ENCODE data around the gene PATJ.
"Not testable (repeated sequence)": the region's sequence is repeated elsewhere in the genome, so short reads cannot be mapped to it uniquely, and the experiment has no call there.

PATJ gene

DNA sequence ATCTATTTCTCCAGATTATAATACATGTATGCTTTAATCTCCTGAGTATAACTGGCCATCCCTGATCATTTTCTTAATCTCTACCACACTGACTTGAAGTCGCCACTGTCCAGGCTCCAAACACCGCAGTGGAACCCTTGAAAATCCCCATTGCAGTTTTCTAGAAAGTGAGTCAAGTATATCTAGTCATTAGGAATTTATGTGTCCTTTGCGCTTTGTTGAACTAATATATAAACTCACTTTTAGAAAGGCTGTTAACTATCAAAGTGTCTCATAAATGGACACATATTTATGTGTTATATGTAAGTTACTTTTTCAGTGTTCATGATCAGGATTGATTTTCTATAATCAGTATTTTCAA is 211.5 kb downstream of the PATJ start:
- no peak for DNase-seq

DNA sequence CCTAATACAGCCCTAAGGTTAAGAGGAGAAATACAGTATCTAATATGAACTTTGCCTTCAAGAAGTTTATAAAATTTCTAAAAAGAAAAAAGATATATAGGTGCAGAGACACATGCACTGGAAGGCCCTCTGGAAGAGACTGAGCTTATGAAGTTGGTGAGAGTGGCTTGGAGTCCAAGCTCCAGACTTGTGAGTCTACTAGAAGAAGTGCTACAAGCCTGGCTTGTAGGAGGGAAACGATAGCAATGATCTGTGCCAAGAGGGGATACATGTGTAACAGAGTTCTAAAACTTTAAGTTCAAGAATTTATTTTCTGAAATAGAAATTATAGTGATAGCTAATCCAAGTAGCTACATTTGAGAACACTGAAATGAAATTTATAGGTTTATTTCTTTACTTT is 213.0 kb downstream of the PATJ start:
- DNase-seq: no peak

DNA sequence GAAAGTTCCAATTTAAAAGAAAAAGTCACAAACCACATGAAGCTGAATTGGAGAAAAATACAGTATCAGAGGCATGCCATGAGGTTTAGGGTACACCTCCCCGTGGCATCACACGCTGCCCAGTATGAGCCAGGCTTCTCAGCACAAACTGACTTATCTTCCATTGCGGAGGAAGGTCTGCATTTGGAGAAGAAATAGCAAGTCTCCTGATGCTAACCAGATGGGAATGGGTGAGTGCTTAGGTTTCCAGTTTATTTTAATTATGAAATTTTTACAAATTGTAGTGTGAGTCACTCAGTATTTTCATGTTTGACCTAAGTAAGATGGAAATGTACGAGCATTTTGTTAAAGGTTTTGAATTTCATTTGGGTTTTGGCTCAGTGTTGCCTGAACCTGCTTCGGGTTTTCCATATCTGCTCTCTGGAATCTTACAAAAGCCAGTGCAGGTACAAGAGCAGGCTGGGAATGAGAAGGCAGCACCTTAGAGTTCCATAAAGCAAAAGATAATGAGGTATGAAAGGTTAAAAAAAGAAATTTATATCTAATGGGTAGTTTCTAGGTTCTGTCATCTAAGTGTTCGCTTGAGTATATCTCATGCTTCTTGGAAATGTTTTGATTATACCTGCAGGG is 213.9 kb downstream of the PATJ start:
- no peak for DNase-seq

DNA sequence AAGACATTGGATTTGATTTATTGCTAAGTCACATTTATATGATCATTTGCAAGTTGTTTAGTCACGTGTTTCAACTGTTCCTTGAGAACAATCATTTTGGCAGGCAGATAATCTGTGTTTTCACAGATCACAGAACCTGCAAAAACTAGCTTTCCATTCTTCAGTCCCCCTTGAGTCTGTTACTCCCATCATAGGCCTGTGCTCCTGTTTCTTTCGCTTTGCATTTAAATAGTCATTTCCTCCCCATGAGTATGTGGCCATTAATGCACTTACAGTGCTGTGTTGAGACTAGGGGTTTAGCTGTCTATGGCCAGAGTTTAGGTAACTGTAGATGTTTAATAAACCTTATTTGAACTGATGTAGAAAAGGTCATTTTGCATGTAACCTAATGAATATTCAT is 214.5 kb downstream of the PATJ start:
- DNase-seq: no peak

DNA sequence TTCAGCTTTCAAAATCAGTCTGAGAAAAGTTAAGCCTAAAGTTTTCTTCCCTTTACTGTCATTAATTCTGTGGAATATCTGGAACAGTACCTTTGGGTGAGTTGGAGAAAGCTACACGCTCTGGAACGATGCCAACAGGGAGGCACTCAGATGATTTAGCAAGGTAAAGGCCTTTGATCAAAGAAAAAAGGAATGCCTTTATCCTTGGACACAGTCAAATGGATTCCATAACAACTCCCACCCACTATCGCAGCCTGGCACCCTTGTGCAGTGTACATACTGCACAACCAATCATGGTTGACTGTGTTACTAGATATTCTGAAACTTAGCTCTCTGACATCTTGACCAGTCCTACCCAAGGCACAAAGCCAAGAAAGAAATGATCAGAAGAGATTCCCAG is 218.7 kb downstream of the PATJ start:
- no peak for DNase-seq

DNA sequence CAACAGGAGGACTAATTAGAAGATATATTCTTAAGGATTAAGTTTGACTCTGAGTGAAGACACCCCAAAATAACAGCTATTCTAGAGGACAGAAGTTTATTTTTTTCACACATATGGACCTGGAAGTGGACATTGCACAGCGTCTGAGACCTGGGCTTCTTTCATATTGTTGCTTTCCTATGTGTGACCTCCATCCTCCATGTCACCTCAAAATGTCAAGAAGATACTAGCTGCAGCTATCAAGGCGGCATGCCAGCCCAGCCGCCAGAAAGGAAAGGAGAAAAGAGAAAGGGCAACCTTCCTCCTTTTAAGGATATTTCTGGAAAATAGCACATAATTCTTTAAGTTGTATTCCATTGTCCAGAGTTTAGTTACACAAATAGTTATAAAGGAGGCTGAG is 220.4 kb downstream of the PATJ start:
- no peak for DNase-seq

DNA sequence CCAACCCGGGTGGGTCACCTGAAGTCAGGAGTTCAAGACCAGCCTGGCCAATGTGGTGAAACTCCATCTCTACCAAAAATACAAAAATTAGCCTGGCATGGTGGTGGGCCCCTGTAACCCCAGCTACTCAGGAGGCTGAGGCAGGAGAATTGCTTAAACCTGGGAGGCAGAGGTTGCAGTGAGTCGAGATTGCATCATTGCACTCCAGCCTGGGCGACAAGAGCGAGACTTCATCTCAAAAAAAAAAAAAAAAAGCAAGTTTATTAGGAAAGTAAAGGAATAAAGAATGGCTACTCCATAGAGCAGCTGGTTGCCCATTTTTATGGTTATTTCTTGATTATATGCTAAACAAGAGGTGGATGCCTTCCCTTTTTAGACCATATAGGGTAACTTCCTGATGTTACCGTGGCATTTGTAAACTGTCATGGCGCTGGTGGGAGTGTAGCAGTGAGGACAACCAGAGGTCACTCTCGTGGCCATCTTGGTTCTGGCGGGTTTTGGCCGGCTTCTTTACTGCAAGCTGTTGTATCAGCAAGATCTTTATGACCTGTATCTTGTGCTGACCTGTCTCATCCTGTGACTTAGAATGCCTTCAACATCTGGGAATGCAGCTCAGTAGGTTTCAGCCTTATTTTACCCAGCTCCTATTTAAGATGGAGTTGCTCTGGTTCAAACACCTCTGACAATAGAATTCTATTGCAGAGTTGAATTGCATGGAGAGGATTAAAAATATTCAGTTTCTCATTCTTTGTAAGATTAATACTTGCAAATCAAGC is 224.4 kb downstream of the PATJ start:
- DNase-seq: not testable (repeated sequence)

DNA sequence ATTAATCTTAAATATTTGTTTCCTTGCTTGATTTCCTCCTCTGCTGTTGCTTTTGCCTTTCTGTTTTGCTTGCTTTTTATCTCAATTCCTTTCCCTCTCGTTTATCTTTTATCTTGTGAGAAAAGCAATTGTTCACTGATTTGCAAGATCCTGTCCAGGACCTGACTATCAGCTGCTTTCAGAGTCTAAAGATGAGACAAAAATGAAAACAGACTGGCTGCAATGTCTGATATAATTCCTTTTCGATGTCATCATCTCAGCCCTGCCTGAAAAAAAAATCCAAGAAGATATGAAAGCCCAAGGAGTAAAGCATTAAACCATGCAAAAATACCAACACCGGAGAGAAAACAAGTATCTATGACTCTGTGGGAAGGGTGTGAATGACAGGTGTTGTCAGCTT is 225.5 kb downstream of the PATJ start:
- DNase-seq: peak; percentile 7

DNA sequence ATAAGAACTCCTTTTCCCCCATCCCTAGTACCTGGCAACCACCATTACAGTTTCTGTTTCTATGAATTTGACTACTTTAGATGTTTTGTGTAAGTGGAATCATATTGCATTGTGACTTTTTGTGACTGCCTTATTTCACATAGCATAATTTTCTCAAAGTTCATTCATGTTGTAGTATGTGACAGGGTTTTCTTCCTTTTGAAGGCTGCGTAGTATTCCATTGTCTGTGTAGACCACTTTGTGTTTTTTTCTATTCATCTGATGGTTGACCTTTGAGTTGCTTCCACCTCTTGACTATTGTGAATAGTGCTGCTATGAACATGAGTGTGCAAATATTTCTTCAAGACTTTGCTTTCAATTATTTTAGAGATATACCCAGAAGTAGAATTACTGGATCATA is 226.6 kb downstream of the PATJ start:
- DNase-seq: no peak

DNA sequence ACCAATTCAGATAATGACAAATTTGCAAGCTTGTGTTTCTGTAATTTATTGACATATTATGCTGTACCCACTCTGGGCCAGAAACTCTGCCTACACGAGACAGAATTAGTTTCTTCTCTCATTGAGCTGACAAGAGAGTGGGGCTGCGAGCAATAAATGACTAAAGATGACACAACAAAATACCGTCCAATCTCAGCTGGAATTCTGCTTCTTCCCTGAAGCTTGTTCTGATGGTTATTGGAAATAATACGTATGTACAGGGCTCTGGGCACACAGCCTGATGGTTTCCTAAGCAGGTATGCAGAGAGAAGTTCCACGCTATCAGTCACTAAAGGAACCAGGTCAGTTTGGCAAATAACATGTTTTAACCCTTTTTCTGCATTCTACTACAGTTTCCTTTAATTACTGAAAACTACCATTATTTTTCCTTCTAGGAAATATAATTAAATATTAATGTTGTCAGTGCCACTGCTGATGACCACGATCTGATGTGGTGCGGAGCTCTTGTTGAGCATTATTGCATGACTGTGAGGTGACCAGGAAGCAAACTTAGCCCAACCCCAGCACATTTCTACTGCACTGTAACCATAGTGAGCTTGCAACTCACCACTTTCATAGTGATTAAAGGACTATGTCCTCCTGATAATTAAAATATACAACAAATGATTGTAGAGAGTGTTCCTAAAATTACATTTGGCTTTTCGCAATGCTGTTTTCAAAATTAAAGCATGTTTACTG is 231.0 kb downstream of the PATJ start:
- DNase-seq: no peak

DNA sequence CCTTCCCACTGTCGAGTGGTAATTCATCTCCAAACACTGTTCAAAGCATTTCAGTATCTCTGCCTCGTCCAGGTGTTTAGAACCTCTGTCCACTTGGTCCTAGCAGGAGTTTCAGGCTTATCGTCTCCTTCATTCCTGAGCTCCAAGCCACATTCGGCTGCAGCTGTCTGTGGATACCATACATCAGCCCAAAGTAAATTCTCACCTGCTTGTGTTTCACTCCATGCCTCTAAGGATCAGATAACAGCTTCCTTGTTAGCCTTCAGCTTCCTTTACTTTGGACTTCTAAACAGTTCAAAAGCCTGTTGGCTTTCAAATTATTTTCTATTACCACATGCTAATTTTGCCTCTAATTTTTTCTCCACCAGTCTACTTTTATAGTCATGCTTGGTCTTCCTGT is 233.4 kb downstream of the PATJ start:
- no peak for DNase-seq

DNA sequence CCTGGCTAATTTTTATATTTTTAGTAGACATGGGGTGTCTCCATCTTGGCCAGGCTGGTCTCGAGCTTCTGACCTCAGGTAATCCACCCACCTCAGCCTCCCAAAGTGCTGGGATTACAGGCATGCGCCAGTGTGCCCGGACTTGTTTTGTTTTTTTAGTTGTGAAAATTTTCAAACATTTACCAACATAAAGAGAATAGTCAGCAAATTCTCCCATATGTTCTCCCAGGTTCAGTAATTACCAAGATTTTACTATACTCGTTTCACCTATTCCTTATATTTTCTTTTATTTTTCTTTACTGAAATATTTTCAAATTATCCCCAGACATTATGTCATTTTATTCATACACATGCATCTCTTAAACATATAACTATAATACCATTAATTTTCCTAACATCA is 234.3 kb downstream of the PATJ start:
- no peak for DNase-seq

DNA sequence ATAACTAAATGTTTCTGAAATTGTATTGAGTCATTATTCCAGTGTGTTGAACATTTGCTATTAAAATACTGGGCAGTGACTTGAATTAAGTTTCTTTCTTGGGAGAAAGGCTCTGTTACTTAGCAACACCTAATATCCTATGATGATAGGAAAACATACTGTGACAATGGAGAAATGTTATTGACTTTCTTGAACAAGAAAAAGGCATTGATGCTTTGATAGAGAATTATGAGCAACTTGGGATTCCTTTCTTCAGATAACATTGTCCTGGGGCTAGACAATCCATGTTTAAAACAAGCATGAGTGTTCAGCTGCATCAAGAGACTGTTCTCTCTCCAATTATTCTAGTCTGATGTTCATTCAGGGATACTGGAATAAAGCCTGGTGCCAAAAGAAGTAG is 236.5 kb downstream of the PATJ start:
- DNase-seq: no peak

DNA sequence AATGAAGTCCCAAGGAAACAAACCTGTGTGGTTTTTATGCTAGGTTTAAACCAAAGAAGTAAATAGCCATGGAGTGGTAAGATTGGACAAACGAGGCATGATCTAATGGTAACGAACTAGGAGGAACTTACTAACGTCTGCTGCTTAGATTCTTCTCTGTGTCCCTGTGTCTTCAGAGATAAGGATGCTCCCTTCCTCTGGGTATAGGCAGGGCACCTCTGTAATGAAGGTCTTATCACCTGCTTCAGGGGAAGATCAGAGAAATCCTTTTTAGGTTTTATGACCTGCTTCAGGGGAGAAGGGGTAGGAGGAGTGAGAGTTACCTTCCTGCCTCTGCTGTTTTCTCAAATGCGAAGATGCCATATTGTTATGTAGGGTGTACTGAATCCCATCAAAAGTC is 237.4 kb downstream of the PATJ start:
- no peak for DNase-seq

DNA sequence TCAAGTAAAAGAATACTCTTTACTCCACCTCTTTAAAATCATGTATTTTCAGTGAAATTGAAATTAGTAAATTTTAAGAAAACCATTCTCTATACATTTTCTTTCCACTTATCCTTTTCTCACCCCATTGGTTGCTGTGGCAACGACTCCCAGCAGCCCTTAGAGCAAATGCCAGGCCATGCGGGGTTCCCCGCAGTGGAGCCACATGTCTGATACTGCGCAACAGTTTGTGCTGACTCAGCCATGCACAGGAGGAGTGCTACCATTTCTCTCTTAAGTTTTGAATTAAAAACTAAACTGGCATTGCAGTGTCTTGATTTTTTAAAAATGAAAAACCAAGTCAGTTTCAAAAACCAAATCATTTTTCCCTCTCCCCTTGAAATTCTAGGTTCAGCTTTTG is 238.3 kb downstream of the PATJ start:
- DNase-seq: peak; percentile 24

DNA sequence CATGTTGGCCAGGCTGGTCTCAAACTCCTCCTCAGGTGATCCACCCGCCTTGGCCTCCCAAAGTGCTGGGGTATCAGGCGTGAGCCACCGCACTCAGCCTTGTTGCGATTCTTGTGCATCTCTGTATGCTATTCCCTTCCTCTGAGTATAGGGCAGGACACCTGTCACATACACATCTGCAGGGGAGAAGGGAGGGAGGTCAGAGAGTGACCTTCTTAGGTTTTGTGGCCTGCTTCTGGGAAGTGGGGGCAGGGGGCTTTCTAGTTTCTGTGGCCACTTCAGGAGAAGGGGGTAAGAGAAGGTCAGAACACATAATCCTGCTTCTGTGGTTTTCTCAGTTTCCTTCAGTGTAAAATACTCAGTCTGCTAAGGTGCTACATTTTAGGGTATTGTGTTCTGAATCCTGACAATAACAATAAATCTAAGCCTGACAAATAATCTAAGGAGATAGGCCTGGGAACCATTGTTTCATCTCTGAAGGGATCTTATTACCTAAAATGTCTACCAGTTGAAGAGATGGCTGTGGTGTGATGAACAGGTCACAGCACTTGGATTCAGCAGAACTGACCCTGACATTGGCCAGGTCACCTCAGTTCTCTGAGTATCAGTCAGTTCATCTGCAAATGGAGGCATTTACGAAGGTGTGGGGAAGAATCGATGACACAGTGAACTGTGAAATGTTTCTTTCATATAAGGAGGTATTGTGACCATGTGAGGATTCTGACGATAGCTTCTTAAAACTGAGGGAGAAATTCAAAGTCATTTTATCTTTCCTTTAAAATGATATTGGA is 239.8 kb downstream of the PATJ start:
- DNase-seq: no peak

DNA sequence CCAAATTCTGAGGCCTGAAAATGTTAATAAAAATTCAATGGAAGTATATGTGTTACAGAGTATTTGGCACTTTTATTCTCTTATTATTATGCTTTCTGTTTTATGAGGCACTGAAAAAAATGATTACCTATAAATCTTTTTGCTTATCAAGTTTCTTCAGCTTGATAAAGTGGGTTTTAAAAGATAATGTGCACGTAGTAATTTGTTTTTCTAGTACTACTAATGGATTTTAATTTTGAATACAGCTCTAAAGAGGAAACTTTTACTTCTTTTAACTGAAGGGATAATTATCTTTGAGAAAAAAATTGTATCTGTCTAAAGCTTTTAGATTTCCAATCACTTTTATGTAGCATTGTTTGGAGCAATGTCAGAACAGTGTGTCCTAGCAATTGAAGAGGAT is 241.0 kb downstream of the PATJ start:
- no peak for DNase-seq

DNA sequence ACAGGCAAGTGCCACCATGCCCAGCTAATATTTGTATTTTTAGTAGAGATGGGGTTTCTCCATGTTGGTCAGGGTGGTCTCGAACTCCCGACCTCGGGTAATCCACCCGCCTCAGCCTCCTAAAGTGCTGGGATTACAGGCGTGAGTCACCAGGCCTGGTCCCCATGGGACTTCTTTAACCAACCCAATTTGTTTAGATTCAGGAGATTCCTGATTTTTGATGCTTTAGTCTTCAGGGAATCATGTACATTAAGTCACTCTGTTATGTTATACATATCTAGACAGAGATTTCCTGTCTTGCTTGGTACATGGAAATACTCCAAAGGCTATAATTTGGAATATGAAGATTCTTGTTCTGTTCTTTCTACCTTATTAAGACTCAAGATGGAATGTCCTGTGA is 250.0 kb downstream of the PATJ start:
- peak; percentile 24 for DNase-seq

DNA sequence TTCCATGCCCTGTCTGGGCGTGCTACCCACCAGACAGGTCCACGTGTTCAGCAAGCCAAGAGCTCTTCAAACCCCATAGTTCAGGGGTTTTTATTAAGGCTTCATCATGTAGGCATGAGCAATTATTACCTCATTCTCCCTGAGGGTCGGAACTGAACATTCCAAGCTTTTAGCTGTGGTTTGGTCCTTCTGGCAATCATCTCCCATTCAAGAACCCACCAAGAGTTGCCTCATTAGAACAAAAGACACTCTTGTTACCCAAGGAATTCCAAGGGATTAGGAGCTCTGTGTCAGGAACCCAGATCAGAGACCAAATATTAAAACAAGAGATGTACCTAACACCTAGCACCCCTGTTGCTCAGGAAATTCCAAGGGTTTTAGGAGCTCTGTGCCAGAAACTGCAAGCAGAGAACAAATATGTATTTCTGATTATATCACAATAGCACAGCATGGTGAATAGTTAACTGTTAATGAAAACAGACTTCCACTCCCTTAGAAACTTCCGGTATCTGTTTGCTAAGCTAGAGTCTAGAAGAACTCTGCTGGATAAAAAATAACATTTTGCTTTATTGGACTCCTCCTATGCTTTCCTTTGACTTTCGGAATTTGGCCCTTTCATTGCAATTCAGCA is 251.2 kb downstream of the PATJ start:
- peak; percentile 43 for DNase-seq

DNA sequence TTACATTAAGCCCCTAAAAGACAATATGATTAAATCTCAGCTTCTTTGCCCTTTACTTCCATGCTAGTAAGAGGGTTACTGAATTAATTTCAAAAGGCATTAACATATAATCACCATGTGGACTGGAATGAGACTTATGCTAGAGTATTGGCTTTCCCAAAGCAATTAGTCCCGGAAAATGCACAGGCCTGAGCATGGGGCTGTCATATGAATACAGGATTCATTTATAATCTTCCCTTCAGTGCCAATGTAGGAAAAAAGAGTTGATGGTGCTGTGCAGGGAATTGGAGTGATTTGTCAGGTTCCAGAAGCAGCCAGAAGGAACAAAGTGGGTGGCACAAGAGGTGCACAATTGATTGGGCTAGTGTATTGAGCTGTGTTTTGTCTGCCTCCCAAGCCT is 253.4 kb downstream of the PATJ start:
- DNase-seq: no peak

DNA sequence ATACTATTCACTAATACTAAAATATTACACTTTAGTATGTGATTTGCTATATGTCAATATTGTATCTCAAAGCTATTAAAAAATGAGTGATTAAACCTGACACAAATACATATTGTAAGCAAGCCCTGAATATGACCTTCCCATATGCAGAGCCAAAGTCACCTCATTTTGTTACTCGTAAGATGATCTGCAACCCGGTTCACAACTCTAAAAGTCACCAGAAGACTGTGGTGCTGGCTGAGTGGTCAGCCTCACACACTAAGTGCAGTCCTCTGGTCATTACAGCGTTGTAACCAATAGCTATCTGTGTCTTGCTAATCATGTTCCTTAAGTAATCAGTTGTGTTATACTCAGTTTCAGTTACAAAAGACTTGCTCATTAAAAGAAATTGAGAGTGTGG is 254.8 kb downstream of the PATJ start:
- no peak for DNase-seq

DNA sequence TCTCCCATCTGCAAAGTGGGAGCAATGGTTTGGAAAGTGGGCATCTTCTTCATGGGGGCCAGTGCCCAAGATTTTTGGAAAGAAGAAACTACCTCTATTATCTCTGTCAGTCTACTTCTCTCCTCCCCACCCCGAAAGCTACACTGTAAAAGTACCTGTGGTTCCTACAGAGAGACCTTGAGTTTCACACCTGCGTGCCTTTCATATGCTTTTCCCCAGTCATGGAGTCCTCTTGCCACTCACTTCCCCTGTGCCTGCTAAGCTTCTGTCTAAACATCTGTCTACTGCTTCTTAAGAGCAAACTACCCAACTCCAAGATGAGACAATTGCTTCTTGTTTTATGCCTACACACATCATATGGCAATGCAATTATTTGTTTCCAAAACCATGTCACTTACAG is 261.5 kb downstream of the PATJ start:
- DNase-seq: no peak

DNA sequence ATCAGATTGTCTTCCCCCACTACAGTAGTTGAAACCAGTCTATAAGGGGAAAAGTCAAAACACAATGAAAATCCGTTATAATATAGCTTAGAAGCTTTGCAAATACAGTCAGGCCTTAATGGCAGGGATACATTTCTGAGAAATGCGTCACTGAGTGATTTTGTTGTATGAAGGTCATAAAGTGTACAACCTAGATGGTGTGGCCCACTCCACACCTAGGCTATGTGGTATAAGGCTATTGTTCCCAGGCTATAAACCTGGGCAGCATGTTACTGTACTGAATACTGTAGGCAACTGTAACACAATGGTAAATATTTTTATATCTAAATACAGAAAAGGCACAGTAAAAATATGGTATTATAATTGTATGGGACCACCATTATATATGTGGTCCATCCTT is 264.4 kb downstream of the PATJ start:
- DNase-seq: no peak
